ENCODE results near the gene MTA1.

MTA1 gene

DNA sequence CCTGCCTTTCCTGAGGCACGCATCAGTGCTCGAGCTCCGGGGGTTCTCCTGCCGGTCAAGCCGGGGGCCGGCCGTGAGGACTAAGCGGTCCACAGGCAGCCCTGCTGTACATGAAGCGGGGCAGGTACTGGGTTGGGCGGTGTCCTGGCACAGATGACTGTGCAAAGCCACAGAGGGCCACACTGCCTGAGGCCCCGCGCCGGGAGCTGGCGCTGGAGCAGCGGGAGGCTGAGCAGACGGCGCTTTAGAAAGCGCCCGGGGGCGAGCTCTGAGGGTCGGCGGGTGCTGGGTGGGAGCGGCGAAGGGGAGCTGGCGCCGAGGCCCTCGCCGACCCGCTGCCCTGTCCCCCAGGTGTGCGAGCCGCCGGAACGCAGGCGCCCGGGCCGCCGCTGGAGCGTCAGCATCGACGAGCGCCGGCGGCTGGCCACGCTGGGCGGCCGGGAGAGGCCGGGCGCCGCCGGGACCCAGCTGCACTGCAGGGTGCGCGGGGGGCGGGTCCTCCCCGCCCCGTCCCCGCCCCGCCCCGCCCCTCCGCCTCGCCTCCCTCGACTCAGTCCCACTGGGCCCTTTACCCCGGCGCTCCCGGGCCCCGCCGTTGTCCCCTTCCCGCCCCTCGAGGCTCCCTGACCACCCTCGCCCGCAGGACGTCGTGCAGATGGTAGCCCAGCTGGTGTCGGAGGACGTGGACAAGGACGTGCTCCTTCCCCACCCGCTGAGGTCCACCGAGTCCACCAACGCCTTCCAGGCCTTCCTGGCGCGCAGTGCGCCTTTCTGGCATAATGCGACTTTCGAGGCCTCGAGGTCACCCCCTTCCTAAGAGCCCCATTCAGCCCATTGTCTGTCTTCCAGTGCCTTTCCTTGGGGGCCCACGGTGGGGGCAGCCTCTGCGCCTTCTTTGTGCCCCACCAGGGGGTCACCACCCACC lies 8.3 kb upstream of the MTA1 start:
- DNase-seq, result no peak

DNA sequence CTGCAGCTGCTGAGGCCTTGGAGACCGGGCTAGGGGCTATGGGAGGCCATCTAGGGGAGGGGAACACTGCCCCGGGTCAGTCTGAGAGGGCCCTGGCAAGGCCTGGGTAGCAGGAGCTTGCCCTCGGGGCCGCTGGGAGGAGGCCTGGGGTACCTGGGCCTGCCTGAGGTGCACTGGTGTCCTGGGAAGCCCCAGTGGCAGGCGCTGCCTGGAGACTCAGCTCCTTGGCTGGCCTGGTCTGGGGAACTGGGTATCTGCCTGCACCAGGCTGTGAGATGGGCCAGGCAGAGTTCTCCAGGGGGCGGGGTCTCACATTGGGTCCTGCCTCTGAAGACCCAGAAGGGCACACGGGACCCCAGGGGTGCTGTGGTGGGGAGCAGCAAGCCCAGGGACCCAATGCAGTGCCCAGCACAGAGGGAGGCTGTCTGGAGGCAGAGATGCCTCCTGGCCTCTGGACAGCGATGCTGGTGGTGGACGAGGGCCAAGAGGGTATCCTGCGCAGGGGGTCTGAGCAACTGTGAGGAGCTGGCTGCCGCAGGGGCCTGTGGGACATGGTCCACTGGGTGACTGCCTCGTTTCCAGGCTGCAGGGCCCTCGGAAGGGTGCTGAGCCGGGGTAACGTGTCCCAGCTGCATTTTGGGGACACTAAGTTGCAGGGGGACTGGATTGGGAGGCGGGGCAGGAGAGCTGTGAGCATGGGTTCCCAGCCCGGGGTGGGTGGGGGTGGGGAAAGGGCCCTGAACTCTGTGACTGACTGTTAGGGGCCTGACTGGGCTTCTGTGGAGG lies 7.4 kb upstream of the MTA1 start:
- DNase-seq, result no peak

DNA sequence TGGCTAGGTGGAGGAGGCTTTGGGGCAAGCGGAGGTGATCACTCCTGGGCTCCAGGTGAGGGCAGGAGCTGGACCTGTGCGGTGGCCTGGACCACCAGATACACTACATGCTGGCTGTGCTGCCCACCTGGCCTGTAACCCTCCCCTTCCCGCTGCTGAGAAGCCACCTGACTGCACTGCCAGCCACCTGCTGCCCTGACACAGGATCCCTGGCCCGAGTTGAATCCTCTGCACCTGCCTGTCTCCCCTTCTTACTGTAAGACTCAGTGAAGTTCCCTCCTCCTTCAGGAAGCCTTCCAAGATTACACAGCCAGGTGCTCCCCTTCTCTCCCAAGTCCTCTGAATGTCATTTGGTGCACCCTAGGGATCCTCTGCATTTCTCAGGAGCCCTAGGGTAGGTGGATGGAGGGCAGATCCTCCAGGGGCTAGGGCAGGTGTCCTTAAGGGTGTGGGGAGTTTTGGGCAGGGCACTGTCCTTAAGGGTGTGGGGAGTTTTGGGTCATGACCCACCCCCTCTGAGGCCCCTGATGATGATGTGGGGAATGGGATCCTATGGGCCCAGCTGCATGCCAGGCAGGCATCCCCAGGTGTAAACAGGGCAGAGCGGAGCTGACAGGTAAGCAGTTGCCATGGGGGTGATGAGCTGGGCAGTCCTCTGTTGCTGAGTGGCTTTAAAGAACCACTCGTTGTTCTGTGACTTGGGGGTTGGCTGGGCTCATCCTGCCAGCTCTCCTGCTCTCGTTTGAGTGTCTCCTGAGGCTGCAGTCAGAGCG lies 6.7 kb upstream of the MTA1 start:
- no peak for DNase-seq

DNA sequence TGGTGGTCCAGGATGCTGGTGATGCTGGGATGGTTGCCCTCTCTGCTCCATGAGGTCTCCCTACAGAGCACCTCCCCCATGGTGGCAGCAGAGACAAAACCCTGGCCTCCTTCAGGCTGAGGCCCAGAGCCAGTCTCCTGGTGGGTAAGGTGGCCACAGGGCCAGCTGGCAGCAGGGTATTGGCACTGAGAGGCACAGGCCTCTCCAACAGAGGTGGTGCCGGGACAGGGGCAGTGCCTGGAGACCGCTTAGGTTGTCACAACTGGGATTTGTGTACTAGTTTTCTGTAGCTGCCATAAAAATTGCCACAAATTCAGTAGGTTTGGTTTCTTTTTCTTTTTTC lies 6.1 kb upstream of the MTA1 start:
- DNase-seq, result no peak

DNA sequence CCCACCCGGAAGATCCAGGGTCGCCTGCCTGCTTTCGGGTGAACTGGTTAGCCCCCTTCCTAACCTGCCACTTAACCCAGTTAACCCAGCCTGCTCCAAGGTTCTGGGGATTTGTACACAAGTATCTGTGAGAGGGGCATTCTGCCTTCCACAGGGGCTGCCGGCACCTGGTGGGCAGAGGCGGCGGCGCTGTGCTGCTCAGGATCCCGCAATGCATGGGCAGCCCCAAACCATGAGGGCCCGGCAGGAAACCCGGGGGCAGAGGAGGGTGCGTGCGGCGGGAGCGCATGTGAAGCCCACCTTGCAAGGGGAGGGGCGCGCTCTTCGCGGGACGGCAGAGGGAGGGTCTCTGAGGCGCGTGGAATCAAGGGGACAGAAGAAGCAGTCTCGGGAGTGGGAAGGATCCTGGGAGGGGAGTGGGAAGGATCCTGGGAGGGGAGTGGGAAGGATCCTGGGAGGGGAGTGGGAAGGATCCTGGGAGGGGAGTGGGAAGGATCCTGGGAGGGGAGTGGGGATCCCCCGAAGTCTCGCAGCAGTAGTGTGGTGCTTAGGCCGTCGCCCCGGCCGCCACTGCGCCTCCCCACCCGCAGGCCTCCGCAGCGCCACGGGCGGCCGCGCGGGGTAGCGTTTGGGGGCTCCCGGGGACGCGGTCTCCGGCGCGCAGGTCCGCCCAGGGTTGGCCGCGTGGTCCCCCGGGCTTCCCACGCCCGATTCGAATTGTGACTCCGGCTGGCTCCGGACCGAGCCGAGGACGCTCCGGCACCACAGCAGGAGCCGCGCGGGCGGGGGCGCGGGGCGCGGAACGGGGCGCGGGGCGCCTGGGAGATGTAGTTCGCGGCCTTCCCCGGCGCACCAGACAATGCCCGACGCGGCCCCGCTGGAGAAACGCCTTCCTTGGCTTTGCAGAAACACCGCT lies 4.9 kb upstream of the MTA1 start:
- DNase-seq, result peak; percentile 56

DNA sequence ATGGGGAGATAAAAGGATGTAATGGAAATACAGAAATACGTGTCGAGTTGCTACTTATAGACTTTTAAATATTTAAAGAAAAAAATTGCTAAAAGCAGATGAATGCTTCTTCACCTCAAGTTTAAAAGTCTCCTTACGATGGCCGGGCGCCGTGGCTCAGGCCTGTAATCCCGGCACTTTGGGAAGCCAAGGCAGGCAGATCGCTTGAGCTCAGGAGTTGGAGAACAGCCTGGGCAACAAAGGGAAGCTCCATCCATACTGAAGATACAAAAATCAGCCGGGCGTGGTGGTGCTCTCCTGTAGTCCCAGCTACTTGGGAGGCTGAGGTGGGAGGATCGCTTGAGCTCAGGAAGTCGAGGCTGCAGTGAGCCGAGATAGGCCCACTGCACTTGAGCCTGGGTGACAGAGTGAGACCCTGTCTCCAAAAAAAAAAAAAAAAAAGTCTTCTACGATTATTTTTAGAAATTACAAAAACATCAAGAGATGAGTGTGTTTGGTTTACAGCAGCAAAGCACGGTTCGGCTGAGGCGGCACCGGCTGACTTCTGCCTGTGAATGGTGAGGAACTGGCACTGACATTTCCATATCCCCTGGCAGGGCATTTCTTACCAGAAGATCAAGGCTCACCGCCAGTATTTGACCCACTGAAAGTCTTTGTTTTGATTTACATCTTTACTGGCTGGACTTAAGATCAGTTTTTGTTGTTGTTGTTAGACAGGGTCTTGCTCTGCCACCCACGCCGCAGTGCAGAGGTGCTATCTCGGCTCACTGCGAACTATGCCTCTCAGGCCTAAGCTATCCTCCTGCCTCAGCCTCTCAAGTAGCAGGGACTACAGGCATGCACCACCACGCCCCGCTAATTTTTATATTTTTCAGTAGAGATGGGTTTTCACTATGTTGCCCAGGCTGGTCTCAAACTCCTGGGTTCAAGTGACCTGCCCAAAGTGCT lies 3.9 kb upstream of the MTA1 start:
- DNase-seq, result no peak

DNA sequence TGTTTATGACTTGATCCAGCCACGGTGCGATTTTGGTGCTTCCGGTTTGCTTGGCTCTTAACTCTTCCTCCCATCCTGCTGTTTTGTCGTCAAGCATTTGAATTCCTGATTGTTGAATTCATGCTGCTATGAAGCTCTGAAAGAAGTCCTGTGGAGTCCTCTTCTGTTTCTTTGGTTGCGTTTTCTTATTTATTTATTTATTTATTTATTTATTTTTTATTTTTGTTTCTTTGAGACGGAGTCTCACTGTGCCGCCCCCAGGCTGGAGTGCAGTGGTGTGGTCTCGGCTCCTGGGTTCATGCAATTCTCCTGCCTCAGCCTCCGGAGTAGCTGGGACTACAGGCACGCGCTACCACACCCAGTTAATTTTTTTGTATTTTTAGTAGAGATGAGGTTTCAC lies 3.0 kb upstream of the MTA1 start:
- no peak for DNase-seq

DNA sequence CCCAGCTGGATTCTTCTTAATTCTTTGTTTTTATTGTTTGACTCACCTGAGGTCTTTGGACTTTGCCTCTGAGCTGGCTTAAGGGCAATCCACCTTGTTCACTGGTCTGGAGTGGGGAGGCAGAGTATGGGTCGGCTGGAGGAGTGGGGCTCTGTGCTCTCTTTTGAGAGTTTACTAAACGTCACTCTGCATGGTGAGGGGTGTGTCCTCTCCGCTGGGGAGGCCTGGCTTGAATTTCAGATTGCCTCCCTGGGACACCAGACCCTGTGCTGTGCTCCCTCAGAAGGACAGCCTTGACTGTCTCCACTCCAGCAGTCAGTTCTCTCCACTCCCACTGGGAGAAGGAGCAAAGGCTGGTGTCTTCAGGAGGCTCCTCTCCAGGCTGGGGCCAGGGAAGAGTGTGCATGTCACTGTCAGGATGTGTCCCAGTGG lies 1.9 kb upstream of the MTA1 start:
- DNase-seq, result no peak

DNA sequence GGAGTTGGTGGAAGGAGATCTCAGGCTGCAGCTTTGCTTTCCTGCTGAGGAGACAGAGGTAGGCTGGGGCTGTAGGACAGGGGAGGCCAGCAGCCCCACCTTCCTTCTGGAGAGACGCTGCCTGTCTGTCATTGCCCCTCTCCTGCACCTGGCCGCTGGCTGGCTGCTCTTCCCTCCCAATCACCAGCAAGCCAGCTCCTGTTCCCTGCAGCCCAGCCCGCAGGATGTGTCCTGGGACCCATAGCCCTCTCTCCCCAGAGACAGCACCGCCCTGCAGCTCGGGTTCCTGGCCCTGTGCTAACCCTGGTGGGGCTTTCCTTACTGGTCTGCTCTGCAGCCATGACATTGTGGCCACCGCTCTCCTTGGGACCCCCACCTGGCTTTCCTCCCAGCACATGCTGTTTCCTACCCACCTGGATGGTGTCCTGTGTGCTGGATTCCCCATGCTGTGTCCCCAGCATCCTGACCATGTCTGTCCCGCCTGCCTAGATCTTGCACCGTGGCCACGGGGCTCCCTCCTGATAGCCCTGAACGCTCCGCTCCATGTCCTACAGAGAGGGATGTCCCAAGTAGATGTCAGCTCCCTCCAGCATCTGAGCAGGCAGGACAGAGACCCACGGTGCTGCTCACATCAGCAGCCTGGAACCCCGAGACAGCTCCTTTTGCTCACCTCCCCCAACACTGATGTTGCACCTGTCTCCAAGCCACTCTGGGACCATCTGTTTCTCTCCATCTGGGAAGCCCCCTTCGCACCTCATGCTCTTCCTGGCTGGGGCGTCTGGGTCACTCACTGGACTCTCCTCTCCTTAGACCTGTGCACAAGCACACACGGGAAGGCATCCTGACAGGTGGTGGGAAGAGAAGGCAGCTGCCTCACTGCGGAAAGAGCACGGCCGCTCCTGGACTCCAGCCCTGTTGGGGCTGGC lies 1.1 kb upstream of the MTA1 start:
- DNase-seq, result no peak

DNA sequence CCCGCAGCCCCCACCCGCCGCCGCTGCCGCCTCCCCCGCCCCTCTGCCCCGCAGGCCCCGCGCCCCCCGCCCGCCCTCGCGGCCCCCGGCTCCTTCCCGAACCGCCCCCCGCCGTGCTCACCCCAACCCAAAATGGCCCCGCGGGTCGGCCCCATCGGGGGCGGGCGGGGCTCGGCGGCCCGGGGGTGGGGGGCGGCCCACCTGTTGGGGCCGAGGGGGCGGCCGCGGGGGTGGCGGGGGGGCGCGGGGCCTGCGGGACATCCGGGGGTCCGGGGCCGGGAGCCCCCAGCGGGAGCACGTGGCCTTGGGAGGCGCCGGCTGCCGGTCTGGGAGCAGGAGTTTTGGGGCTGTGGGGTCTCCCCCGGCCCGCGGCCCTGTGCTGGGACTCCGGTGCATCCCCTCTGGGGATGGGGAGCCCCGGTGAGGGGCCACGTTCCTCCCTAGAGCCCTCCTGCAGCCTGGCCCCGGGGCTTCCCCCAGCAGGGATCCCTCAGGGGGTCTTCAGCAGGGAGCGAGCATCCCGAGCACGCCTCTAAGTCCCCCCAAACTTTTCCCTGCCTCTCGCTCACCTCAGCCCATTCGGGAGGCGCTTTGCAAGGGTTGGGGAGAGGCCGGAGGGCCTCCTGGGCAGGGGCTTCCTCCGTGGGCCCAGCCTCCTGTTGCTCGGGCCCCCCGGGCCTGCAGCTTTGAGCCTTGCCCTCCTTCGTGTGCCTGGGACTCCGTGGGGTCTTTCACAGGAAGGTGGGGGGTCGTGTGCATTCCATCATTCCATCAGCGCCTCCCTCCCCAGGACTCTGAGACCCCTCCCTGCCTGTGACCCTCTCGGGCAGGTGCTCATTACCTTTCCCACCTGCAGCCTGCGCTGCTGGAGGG lies 710 bp downstream of the MTA1 start:
- no peak for DNase-seq

DNA sequence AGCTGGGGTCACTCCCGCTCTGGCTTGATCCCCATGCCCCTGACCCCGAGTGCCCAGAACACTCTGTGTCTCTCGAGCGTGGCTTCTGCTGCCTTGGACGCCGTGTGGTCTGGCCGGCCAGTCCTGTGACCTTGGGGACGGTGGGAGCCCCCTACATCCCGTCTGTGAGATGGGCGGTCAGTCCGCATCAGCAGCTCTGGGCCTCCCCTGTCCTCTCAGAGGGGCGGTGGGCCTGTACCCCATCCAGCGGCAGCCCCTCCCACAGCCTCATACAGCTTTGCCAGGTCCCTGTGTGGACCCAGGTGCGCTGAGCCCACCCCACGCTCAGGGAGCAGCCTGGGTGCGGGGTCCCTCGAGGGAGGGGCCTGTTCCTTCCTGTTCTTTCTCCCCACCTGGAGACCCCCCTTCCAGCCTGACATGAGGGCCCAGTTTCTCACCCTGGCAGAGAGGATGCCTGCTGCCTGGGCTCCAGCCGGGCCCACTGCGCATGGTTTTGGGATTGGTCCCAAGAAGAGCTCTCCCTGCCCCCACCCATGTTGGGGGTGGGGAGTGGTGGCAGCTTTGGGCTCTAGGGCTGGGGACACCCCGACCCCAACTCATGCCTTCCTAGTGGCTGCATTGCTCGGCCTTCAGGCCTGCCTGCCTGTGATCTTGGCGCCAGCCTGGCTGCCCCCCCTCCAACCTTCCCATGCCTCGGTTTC lies 1.5 kb downstream of the MTA1 start:
- DNase-seq, result no peak

DNA sequence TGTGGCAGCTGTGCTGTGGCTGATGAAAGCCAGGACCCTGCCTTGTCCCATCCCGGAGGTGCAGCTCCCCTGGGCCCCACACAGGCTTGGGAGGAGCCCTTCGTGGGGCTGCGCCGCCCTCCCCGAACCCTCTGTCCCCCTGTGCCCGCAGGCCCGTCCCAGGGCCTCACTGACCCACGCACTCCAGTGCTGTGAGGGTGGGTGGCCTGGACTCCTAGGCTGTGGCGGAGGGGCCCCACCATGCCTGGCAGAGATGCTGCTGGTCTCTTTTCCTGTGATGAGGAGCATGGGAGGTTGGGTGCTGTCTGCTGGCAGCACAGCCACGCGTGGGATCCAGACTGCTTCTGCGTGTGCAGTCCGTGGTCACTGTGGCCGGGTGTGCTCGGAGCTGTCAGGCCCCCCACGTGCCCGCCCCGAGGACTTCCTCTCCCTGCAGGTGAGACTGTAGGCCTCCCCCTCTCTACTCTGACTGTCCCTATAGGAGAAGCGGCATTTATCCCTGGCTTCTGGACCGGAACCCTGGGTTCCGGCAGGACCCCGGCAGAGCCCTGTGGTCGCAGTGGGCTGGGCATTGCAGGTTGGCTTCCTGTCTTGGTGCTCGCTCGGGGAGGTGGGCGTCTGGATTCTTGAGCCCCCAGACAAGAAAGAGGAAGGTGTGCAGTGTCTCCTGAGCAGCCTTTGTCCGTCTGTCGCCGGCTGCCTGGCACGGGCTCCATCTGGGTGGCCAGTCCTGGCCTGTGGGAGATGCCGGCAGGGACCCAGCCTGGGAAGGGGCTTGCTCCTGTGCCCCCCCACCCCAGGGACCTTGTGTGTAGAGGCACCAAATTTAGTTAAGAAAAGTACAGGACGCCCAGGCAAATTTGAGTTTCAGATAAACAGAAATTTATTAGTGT lies 2.3 kb downstream of the MTA1 start:
- no peak for DNase-seq

DNA sequence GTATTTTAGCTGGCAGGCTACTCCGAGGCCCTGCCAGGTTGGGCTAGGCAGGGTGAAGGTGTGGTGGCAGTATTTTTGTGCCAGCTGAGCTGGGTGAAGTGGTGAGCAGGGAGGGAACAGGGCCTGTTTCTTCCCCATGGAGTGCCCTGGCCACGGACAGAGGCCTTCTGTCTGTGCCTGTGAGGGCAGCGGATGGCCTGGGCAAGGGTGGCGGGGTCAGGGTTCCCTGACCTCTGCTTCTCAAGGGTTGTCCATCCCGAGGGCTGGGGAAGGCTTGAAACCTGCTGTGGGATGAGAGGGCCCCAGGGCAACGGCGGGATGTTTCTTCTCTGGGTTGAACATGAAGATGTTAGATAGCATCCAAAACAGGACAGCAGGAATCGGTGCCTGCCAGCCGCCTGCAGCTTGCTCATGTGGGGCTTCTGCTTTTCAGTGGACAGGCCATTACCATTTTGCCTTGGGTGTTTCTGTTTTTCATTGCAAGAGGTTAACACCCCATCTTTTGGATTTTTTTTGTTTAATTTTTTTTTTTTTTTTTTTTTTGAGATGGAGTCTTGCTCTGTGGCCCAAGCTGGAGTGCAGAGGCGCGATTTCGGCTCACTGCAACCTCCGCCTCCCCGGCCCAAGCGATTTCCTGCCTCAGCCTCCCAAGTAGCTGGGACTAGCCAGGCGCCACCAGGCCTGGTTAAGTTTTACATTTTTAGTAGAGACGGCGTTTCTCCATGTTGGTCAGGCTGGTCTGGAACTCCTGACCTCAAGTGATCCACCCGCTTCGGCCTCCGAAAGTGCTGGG lies 3.3 kb downstream of the MTA1 start:
- DNase-seq, result no peak

DNA sequence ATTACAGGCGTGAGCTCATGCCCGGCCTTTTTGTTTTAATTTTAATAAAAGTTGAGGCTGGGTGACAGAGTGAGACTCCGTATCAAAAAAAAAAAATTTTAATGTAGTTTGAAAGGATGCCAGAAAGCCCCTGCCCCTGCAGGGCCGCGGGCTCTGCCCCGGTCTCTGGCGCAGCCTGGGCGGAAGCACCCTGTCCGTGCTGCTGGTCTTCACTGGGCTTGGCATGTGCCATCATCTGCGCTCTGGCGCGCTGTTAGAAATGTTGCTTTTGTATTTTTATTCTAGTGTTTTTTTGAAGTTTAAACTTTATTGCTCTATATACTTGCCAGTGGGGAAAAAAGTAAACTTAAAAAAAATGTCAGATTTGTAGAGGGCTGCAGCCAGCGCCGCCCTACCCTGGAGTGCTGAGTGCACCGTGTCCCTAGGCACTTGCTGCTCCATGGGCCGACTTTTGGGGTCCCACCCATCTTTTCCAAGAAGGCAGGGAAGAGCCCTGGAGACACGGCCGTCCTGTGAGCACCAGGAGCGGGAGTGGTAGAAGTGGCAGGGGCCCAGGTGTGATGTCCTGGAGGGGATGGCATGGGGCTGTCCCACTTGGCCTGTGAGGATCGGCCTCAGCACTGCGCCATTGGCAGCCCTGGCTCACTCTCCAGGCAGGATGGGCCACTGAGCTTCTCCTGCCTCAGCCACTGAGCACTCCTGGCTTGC lies 4.0 kb downstream of the MTA1 start:
- no peak for DNase-seq

DNA sequence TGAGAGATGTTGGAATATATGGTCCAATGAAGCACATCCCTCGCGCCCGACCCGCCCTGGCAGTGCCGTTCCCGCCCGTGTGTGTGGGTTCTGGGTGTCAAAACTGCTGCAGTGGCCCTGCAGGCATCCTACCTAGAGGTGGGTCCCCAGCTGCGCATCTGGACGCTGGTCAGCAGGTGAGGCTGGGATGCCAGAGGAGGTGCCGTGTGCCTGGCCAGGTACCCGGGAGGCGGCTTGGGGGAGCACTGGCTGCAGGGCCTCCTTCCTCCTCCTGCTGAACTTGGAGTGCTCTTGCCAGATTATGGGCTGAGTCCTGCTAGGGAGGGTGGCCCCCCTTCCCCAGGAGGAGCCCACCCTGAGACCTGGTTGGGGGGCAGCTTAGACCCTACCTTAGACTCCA lies 5.2 kb downstream of the MTA1 start:
- no peak for DNase-seq

DNA sequence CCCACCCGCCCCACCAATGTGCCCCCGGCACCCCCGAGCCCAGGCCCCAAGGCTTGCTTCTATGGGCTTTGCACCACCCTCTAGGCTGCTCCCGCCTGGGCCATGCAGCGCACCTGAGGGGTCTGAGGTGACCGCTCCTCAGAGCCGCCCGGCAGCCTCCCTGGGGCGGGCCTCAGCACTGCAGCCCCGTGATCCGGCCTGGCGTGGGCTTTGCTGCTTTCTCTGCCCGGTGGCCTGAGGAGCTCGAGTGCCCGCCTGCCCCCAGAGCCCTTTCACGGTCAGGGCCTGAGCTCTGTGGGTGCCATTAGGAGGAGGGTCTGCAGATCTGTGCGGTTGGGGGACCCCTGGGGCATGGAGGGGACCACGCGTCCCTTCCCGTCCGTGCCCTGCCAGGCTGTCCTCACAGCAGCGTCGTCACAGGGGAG lies 6.2 kb downstream of the MTA1 start:
- DNase-seq, result no peak
